ENCODE results near the gene INPP5D. TPM values are rescaled to one million over a fixed set of nuclear protein-coding genes. Genes with fewer than 3 reads are reported as not detected.

INPP5D gene
- total and polyA plus RNA-seq, 2 of the 8 experiments (the other 6 are each of a cell fraction or from before 2014, with no cell fraction given) = 4.5 to 7.1 TPM

- H2BK20ac ChIP-seq (ENCODE audit: low read length) = no peak overlapping the region
- peaks cover 0 to 10% (median 5%) of the 10 kb centered on the region in 4 experiments; a peak in 5 of 7 replicates for H3K4me1 ChIP-seq (replicated peaks in 1 of 4; ENCODE audit: control insufficient read depth in 3 of 4, insufficient read depth in 4 of 4, low read length in 3 of 4)
- H4K8ac ChIP-seq (ENCODE audit: extremely low read depth, insufficient read depth, low read length) = no peak overlapping the region
- no peaks in the 10 kb centered on the region; a peak in 1 of 8 replicates for H3K36me3 ChIP-seq (ENCODE audit: control insufficient read depth in 2 of 4, insufficient read depth in 4 of 4, low read length in 3 of 4)
- H3K4me2 ChIP-seq (ENCODE audit: insufficient read depth in 1 of 2, low read depth in 2 of 2, low read length in 2 of 2) = no peak overlapping the region
- no peak overlapping the region for H3K27ac ChIP-seq (ENCODE audit: low read depth, low read length)
- no peak overlapping the region for H3K4me3 ChIP-seq (ENCODE audit: extremely low read depth in 1 of 4, insufficient read depth in 2 of 4, low read depth in 3 of 4, low read length in 4 of 4)
- H4K5ac ChIP-seq (ENCODE audit: insufficient read length, low read depth, low read length) = no peak overlapping the region
- 0 out of 2 replicates have a peak overlapping the region, but pooled peaks have one; percentile 23 for H2BK12ac ChIP-seq (ENCODE audit: low read depth, low read length)
- no peak overlapping the region for H3K14ac ChIP-seq (ENCODE audit: insufficient read length)
- CTCF ChIA-PET (ENCODE audit: partially characterized antibody) = interaction anchor here (0.7 kb wide), 1 partner anchor 188 kb away, joined by 3 read pairs; no protein-coding TSS in a partner anchor
- no peaks in the 10 kb centered on the region for H3K23me2 ChIP-seq (ENCODE audit: low read depth, low read length)
- DNase-seq (ENCODE audit: low read depth in 1 of 2, low spot score in 2 of 2) (no peak), FAIRE-seq (no peak)
- no peak overlapping the region for H2BK5ac ChIP-seq (ENCODE audit: low read depth, low read length)
- WGBS, 2 experiments (ENCODE audit: extremely low coverage in 1 of 2, insufficient coverage in 1 of 2, insufficient read length in 1 of 2, insufficient replicate concordance in 2 of 2, low coverage in 1 of 2, low lambda C conversion rate in 2 of 2, missing lambda C conversion rate in 1 of 2) = 91% methylated on average over 4 of the region's 4 CpGs; no CpG with 5 or more reads in 1 of the 2 experiments
- no peak overlapping the region for H2BK120ac ChIP-seq (replicated peaks; ENCODE audit: low read depth, low read length)
- H3K79me2 ChIP-seq (ENCODE audit: control insufficient read depth in 1 of 2, insufficient read depth in 2 of 2, low read length in 2 of 2) = no peaks in the 10 kb centered on the region
- POLR2A ChIA-PET (ENCODE audit: partially characterized antibody) = no interaction called here
- H3K23ac ChIP-seq (ENCODE audit: insufficient read length) = no peak overlapping the region
- no peak overlapping the region for H2AFZ ChIP-seq (ENCODE audit: low read length)
- H3K18ac ChIP-seq (ENCODE audit: extremely low read depth, low read length) = no peak overlapping the region
- H3K27me3 ChIP-seq (replicated peaks in 1 of 4; ENCODE audit: control insufficient read depth in 3 of 4, extremely low read depth in 1 of 4, insufficient read depth in 3 of 4, low read length in 3 of 4) = no peaks in the 10 kb centered on the region
- no peaks in the 10 kb centered on the region for H4K20me1 ChIP-seq (replicated peaks in 1 of 2; ENCODE audit: control insufficient read depth in 1 of 2, insufficient read depth in 2 of 2, low read length in 2 of 2)
- no peak overlapping the region for H4K91ac ChIP-seq (replicated peaks; ENCODE audit: insufficient read length, low read length)
- H3K9me3 ChIP-seq (ENCODE audit: insufficient read depth in 2 of 2, low read depth in 1 of 2, low read length in 1 of 2) = no peaks in the 10 kb centered on the region
- H3K4ac ChIP-seq (replicated peaks; ENCODE audit: insufficient read length, low read depth, low read length) = no peak overlapping the region
- no peak overlapping the region for H3K56ac ChIP-seq (replicated peaks; ENCODE audit: insufficient read length, low read depth, low read length)
- H3K9ac ChIP-seq (replicated peaks in 1 of 4; ENCODE audit: extremely low read depth in 1 of 4, low read depth in 3 of 4, low read length in 3 of 4) = no peak overlapping the region
- no peak overlapping the region for H2BK15ac ChIP-seq (ENCODE audit: low read length)
- peak overlapping the region; percentile 89; the same call in 1 of the 2 replicates for H2AK5ac ChIP-seq (ENCODE audit: low read depth, low read length)
- H3K79me1 ChIP-seq (ENCODE audit: low read depth, low read length) = no peaks in the 10 kb centered on the region; the same call in 1 of the 2 replicates
- TF ChIP-seq CREB1 (IDR thresholded peaks at IDR 0.05) (no peak), EGR1 (IDR thresholded peaks at IDR 0.05; ENCODE audit: borderline replicate concordance, low read depth, low read length) (no peak), SIRT6 (IDR thresholded peaks at IDR 0.05; ENCODE audit: low read length) (no peak), MAFK (IDR thresholded peaks at IDR 0.05; ENCODE audit: low read depth, low read length) (no peak), E2F6 (IDR thresholded peaks at IDR 0.05) (no peak), RBBP5 (IDR thresholded peaks at IDR 0.05; ENCODE audit: borderline replicate concordance, low read depth, low read length) (no peak), EP300 (IDR thresholded peaks at IDR 0.05; ENCODE audit: borderline replicate concordance in 1 of 2, low read depth in 2 of 2, low read length in 2 of 2) (no peak), SUZ12 (IDR thresholded peaks at IDR 0.05; ENCODE audit: low read length) (no peak), CBX5 (IDR thresholded peaks at IDR 0.05; ENCODE audit: low read depth, low read length) (no peak), CEBPB (IDR thresholded peaks at IDR 0.05; ENCODE audit: low read depth, low read length) (no peak), CHD2 (IDR thresholded peaks at IDR 0.05; ENCODE audit: low read length) (no peak), RXRA (IDR thresholded peaks at IDR 0.05; ENCODE audit: insufficient read depth, low read depth, low read length) (no peak), BRCA1 (IDR thresholded peaks at IDR 0.05; ENCODE audit: low read depth, low read length) (no peak), HDAC2 (IDR thresholded peaks at IDR 0.05; ENCODE audit: borderline replicate concordance in 1 of 2, low read depth in 2 of 2, low read length in 2 of 2) (no peak)
Measured at GRCh38 chr2:233165543-233165894, 105.4 kb downstream of the INPP5D start.

Data from H1 (cell line).